HepG2 (cell line): ENCODE results near the gene MLXIPL. TPM values are rescaled to one million over a fixed set of nuclear protein-coding genes. Genes with fewer than 3 reads are reported as not detected.

Experiments
- FOXO1 ChIP-seq: sonication (generic); formaldehyde crosslinking; IDR thresholded peaks from 2 replicates; pipeline ENCODE4 v1.4.0; 2020; ENCODE audit warnings: missing genetic modification reagents
- ISX ChIP-seq: sonication (generic); formaldehyde crosslinking; conservative IDR thresholded peaks from 2 replicates; pipeline ENCODE4 v1.5.0; 2020; ENCODE audit warnings: missing genetic modification reagents
- KDM3A ChIP-seq: IDR thresholded peaks from 2 replicates; pipeline ENCODE4 v1.6.1; 2018; ENCODE audit warnings: low read depth, missing compliant biosample characterization
- MBD4 ChIP-seq: IDR thresholded peaks from 2 replicates; pipeline ENCODE4 v1.6.1; 2012; ENCODE audit warnings: low read length, inconsistent platforms, borderline replicate concordance
- NCOA1 ChIP-seq: sonication (generic); formaldehyde crosslinking; IDR thresholded peaks from 2 replicates; pipeline ENCODE4 v1.9.0; 2021; ENCODE audit warnings: missing genetic modification reagents
- PLRG1 ChIP-seq: fragments of 450-650 bp; conservative IDR thresholded peaks from 2 replicates; pipeline ENCODE4 v1.6.1; 2016
- POLR2AphosphoS2 ChIP-seq: IDR thresholded peaks from 2 replicates; pipeline ENCODE4 v1.6.1; 2011; ENCODE audit warnings: low read depth, low read length, improper control_type of control experiment
- RARG ChIP-seq: sonication (generic); formaldehyde crosslinking; IDR thresholded peaks from 2 replicates; pipeline ENCODE4 v1.4.0; 2020; ENCODE audit warnings: low read depth, mild to moderate bottlenecking, missing genetic modification reagents
- RFX3 ChIP-seq: IDR thresholded peaks from 2 replicates; pipeline ENCODE4 v1.6.1; 2016; ENCODE audit warnings: missing biosample characterization, missing genetic modification reagents
- TARDBP ChIP-seq: sonication (generic); formaldehyde crosslinking; IDR thresholded peaks from 2 replicates; pipeline ENCODE4 v1.8.0; 2022; ENCODE audit warnings: mild to moderate bottlenecking, missing genetic modification reagents
- WIZ ChIP-seq: sonication (generic); formaldehyde crosslinking; IDR thresholded peaks from 2 replicates; pipeline ENCODE4 v1.5.1; 2020; ENCODE audit warnings: mild to moderate bottlenecking, missing genetic modification reagents
- ZFP90 ChIP-seq: sonication (generic); formaldehyde crosslinking; IDR thresholded peaks from 2 replicates; pipeline ENCODE4 v1.8.0; 2022; ENCODE audit warnings: missing genetic modification reagents, mild to moderate bottlenecking, inconsistent platforms, borderline replicate concordance
- ZNF232 ChIP-seq: sonication (generic); formaldehyde crosslinking; IDR thresholded peaks from 2 replicates; pipeline ENCODE4 v1.4.0; 2020; ENCODE audit warnings: missing genetic modification reagents, borderline replicate concordance
- ZNF33B ChIP-seq: sonication (generic); formaldehyde crosslinking; IDR thresholded peaks from 2 replicates; pipeline ENCODE4 v1.5.1; 2020; ENCODE audit warnings: mild to moderate bottlenecking, missing genetic modification reagents
- ZNF362 ChIP-seq: sonication (generic); formaldehyde crosslinking; IDR thresholded peaks from 2 replicates; pipeline ENCODE4 v1.4.0; 2020; ENCODE audit warnings: missing genetic modification reagents, mild to moderate bottlenecking, borderline replicate concordance
- polyA plus RNA-seq, 8 experiments: library from polyadenylated mRNA; depleted of rRNA in 3 of 8; stranded (reverse) in 7 of 8; unstranded in 1 of 8; fragments of >200 nt; fragmentation: Illumina TruSeq in 4 of 8; extraction: Trizol in 4 of 8; gene quantifications; 2 replicates each; pipeline versions ENCODE4 v1.2.1 to v1.2.3, GENCODE V29; 2011 to 2016; ENCODE audit warnings: low read depth in 4 of 8, missing spikeins in 1 of 8, mixed read lengths in 1 of 8; ENCODE audit not compliant: insufficient read depth in 1 of 8
- total RNA-seq, 5 experiments: library from RNA; depleted of rRNA; stranded (reverse); fragments of >200 nt; fragmentation: Illumina TruSeq; extraction: Trizol; gene quantifications; 2 replicates each; pipeline ENCODE4 v1.2.3, GENCODE V29; 2016; ENCODE audit warnings: low read depth in 1 of 5
- TF ChIP-seq, protein P1 (sequence below), 2 experiments: sonication (generic) in 1 of 2; formaldehyde crosslinking in 1 of 2; IDR thresholded peaks; 2 replicates each; pipeline versions ENCODE4 v1.6.1 to v1.9.0; 2014 to 2022; ENCODE audit warnings: antibody characterized with exemption in 1 of 2, borderline replicate concordance in 1 of 2, inconsistent platforms in 1 of 2, low read depth in 1 of 2, missing genetic modification reagents in 1 of 2
- TF ChIP-seq, protein P2 (sequence below): sonication (generic); formaldehyde crosslinking; IDR thresholded peaks from 2 replicates; pipeline ENCODE4 v1.5.0; 2020; ENCODE audit warnings: mild to moderate bottlenecking, low read depth, missing genetic modification reagents, borderline replicate concordance
- TF ChIP-seq, protein P3 (sequence below): IDR thresholded peaks from 2 replicates; pipeline ENCODE4 v1.4.0; 2020; ENCODE audit warnings: mild to moderate bottlenecking, missing genetic modification reagents

Gene MLXIPL
- total and polyA plus RNA-seq, 2 of the 13 experiments (the other 11 are each of a cell fraction or from before 2014, with no cell fraction given), result 51.6 to 60.1 TPM

GRCh38 chr7:73597978-73598782 is 26.1 kb downstream of the MLXIPL start (continued):
- TF ChIP-seq, protein P1, sequence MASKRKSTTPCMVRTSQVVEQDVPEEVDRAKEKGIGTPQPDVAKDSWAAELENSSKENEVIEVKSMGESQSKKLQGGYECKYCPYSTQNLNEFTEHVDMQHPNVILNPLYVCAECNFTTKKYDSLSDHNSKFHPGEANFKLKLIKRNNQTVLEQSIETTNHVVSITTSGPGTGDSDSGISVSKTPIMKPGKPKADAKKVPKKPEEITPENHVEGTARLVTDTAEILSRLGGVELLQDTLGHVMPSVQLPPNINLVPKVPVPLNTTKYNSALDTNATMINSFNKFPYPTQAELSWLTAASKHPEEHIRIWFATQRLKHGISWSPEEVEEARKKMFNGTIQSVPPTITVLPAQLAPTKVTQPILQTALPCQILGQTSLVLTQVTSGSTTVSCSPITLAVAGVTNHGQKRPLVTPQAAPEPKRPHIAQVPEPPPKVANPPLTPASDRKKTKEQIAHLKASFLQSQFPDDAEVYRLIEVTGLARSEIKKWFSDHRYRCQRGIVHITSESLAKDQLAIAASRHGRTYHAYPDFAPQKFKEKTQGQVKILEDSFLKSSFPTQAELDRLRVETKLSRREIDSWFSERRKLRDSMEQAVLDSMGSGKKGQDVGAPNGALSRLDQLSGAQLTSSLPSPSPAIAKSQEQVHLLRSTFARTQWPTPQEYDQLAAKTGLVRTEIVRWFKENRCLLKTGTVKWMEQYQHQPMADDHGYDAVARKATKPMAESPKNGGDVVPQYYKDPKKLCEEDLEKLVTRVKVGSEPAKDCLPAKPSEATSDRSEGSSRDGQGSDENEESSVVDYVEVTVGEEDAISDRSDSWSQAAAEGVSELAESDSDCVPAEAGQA (IDR thresholded peaks at IDR 0.05; ENCODE audit: low read depth), result no peak
- TF ChIP-seq, protein P1 (CRISPR knock-in tag; IDR thresholded peaks at IDR 0.05; ENCODE audit: borderline replicate concordance), result no peak
- TF ChIP-seq NCOA1 (CRISPR knock-in tag) (no peak), POLR2AphosphoS2 (peak; percentile 83; the same call in 1 of the 2 replicates), ZNF33B (CRISPR knock-in tag) (no peak), RARG (no peak), ISX (CRISPR knock-in tag) (no peak), KDM3A (CRISPR knock-in tag) (no peak), FOXO1 (CRISPR knock-in tag) (no peak), WIZ (CRISPR knock-in tag) (no peak), ZFP90 (CRISPR knock-in tag) (no peak), MBD4 (0 out of 2 replicates have a peak, but pooled peaks have one; percentile 27), ZNF232 (CRISPR knock-in tag) (no peak), RFX3 (CRISPR knock-in tag) (no peak), PLRG1 (peak; percentile 78; the same call in 1 of the 2 replicates), TARDBP (CRISPR knock-in tag) (peak; percentile 70; the same call in 1 of the 2 replicates), ZNF362 (CRISPR knock-in tag) (no peak)
- TF ChIP-seq, protein P2, sequence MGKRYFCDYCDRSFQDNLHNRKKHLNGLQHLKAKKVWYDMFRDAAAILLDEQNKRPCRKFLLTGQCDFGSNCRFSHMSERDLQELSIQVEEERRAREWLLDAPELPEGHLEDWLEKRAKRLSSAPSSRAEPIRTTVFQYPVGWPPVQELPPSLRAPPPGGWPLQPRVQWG (CRISPR knock-in tag), result no peak
- TF ChIP-seq, protein P3, sequence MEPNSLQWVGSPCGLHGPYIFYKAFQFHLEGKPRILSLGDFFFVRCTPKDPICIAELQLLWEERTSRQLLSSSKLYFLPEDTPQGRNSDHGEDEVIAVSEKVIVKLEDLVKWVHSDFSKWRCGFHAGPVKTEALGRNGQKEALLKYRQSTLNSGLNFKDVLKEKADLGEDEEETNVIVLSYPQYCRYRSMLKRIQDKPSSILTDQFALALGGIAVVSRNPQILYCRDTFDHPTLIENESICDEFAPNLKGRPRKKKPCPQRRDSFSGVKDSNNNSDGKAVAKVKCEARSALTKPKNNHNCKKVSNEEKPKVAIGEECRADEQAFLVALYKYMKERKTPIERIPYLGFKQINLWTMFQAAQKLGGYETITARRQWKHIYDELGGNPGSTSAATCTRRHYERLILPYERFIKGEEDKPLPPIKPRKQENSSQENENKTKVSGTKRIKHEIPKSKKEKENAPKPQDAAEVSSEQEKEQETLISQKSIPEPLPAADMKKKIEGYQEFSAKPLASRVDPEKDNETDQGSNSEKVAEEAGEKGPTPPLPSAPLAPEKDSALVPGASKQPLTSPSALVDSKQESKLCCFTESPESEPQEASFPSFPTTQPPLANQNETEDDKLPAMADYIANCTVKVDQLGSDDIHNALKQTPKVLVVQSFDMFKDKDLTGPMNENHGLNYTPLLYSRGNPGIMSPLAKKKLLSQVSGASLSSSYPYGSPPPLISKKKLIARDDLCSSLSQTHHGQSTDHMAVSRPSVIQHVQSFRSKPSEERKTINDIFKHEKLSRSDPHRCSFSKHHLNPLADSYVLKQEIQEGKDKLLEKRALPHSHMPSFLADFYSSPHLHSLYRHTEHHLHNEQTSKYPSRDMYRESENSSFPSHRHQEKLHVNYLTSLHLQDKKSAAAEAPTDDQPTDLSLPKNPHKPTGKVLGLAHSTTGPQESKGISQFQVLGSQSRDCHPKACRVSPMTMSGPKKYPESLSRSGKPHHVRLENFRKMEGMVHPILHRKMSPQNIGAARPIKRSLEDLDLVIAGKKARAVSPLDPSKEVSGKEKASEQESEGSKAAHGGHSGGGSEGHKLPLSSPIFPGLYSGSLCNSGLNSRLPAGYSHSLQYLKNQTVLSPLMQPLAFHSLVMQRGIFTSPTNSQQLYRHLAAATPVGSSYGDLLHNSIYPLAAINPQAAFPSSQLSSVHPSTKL (CRISPR knock-in tag), result no peak
